ENCODE data around the gene ARV1.
"Not testable (repeated sequence)": the region's sequence is repeated elsewhere in the genome, so short reads cannot be mapped to it uniquely, and the experiment has no call there.

The ARV1 gene

GRCh38 chr1:231020139-231020601 lies 41.3 kb downstream of the ARV1 start:
- DNase-seq: no peak

- no peak for DNase-seq
These were observed 41.9 kb downstream of the ARV1 start for GRCh38 chr1:231020816-231021215.

GRCh38 chr1:231021540-231022031 lies 42.7 kb downstream of the ARV1 start:
- no peak for DNase-seq

DNA sequence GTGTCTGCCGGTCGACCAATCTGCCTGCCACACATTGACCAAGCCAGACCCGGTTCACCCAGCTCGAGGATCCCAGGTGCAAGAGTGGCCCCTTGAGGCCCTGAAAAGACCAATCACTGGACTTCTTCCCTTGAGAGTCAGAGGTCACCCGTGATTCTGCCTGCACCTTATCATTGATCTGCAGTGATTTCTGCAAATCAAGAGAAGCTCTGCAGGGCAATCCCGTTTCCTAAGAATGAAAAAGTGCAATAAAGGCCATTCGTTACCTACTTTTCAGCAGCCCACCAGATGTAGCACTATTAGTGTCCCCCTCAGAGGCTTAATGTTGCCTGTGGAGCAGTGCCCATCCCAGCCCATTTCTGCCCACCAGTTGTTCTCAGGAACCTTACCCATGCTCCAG lies 43.6 kb downstream of the ARV1 start:
- DNase-seq: not testable (repeated sequence)

DNA sequence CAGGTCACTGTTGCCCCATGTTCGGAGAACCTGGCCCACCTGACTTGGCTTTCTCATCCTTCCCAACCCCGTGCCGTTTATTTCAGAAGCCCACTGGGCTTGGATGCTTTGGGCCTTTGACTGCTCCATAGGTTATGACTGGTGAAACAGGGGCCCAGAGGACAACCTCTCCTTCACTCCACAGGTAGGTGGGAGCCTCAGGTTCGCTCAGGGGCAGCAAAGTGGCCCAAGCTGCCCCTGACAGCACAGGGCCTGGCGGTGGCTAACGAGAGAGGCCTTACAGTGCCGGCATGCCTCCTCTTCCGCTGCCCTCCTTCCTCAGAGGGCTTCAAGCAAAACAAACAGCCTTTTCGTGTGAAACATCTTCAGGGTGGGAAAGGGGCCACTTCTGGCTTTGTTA lies 44.3 kb downstream of the ARV1 start:
- no peak for DNase-seq

DNA sequence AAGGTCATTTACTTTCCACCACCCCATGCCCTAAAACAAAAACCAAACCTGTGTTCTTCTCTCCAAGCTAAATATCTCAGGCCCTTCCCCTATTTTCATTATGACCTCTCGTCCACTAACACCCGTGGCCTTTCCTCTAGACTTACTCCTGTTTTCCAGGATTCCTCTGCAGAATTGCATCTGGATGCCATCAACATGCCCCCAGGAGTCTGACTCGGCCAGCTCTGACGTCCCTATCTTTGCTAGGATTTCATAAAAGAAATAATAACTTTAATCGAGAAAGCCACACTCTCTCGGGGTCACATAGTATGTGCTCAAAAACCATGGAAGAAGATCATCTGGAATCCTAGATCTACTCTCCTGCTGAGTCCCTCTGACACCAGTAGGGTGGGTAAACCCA lies 47.7 kb downstream of the ARV1 start:
- DNase-seq: no peak

DNA sequence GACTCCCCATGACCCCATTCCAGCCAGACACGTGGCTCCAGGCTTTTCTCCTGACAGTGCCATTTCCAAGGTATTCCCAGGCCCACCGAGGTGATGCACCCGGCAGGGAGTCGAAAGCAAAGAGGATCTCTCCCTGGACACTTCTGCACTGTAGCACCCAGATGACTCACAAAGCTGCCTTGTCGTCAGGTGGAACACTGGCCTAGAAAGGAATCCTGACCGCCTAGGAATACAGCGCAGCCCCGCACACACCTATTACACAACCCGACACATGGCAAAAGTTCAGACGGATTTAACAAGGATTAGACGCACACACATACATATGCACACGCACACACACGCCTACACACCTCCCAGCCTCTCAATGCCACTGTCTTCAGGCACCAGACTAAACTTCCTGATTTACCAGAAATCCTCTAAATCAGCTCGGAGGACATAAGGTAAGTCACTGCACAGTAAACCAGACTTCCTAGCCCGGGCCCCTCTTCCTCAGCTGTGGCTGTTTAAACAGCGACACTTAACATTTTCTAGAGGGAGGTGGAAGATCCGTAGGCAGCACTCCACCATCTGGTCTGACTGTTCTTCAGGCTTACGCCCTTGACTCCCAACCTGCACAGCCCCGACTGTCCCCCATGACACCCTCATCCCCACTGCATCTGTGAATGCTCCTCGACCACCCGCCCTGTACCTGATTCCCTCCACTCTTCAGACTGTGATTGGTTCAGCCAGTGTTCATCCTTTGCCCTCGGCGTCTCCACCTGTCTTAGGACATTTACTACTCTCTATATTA lies 48.4 kb downstream of the ARV1 start:
- DNase-seq: no peak

GRCh38 chr1:231027971-231028370 lies 49.1 kb downstream of the ARV1 start:
- no peak for DNase-seq

DNA sequence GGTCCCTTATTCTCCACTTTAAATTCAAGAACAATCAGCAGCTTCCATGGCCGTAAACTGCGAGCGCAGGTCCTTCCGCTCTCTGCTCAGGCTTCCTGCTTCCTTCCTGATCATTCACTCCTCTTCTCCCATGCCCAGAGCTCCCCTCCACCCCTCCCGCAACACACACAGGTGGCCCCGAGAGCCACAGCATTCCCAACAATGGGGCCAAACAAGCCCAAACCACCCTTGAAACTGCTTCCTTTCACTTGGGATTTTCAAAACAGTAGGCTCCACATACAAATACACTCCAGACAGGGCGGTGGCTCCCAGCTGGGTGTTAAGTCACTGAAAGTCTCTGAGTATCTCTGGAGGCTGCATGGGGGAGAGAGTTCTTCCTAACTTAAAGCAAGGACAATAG lies 49.8 kb downstream of the ARV1 start:
- no peak for DNase-seq

GRCh38 chr1:231029247-231029646 lies 50.4 kb downstream of the ARV1 start:
- DNase-seq: not testable (repeated sequence)

DNA sequence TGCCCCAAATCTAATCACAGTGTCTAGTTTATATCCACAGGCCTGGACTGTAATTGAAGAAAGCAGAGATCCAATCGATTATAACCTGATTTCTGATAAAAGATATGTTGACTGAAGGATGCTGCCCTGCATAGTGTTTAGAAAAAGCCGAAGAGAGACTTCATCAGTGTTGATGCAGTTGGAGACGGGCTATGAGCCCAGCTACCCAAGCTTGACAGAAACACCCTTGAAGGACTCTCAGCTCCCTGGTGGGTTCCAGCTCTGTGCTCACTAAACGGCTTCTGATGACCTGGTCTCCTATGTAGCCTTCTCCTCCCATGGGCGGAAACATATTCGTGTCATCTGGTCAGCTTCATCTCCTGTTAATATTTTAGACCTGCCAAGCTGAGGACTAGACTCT lies 50.9 kb downstream of the ARV1 start:
- no peak for DNase-seq

DNA sequence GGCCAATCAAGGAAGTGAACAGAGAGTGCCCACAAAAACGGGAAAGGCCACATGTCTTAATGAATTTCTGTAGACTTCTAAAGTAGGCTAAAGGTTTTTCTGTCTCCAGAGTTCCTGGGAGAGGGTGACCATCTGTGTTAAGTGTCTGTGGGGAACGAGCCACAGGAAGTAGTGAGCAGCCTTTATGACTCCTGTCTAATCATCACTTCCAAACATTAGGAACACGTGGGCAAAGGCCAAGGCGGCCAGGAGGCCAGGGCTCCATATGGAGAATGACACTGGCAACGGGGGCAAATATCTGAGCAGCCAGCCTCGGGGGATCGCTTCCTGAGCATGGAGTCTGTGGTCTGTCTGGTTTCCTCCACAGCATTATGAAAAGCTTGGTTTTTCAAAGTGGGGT lies 54.1 kb downstream of the ARV1 start:
- no peak for DNase-seq

DNA sequence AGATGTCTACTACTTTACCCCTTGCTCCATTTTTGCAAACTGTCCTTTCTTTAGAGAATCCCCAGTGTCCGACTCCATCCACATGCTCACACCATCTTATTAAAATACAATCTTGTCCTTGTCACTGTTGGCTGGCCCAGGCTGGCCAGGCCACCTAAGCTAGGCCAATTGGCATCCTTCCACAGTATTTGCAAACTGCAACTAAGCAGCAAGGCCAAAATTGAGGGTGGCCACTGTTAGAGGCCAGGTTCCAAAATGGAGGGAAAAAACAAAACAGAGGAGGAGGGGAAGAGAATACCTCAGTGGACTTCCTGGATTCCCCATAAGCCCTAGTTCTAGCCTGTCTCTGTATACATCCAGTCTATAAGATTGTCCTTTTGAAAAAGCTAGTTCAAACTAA lies 56.9 kb downstream of the ARV1 start:
- peak; percentile 59 for DNase-seq

GRCh38 chr1:231036416-231036815 lies 57.5 kb downstream of the ARV1 start:
- DNase-seq: peak; percentile 88

GRCh38 chr1:231037585-231038517 lies 59.0 kb downstream of the ARV1 start:
- peak; percentile 65 for DNase-seq

- peak; percentile 66 for DNase-seq
These were observed 60.5 kb downstream of the ARV1 start for GRCh38 chr1:231039161-231040018.

- DNase-seq: peak; percentile 75
These were observed 61.3 kb downstream of the ARV1 start, which contains the start of gene FAM89A for GRCh38 chr1:231040019-231040799. Gene FAM89A (minus strand): TSS chr1:231040254. CDS start chr1:231040211, 43 bp downstream.

- peak; percentile 54 for DNase-seq
These were observed 62.2 kb downstream of the ARV1 start for GRCh38 chr1:231040800-231041718.

GRCh38 chr1:231041719-231042261 lies 62.9 kb downstream of the ARV1 start:
- DNase-seq: no peak

DNA sequence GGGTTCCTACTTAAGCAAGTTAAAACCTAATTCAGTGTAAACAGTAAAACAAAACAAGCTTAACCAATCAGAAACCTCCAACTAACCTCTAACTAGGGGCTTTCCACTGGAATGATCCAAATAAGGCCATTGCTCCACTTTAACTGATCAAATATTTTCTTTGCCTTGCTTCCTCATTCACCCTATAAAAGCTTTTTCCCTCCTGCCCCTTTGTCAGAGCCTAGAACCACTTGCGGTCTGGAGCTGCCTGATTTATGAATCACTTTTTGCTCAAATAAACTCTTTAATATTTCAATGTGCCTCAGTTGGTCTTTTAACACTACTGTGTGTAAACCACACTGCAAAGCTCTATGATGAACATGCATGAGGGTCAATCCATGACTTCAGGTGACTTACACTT lies 65.7 kb downstream of the ARV1 start:
- peak; percentile 38 for DNase-seq

Measured in OCI-M1 (cell line).